ENCODE results near the gene NOP56. TPM values are rescaled to one million over a fixed set of nuclear protein-coding genes. Genes with fewer than 3 reads are reported as not detected.

NOP56 gene
- total and polyA plus RNA-seq, 2 of the 4 experiments (the other 2 are of a cell fraction): 189 to 231 TPM

GRCh38 chr20:2653556-2654383 lies 1.3 kb downstream of the NOP56 start:
- Histone ChIP-seq H3K9ac (ENCODE audit: low read depth, low read length) (peak overlapping the region; percentile 95), H2AFZ (replicated peaks; ENCODE audit: low read length, poor library complexity) (peak overlapping the region; percentile 52), H3K4ac (ENCODE audit: low read depth, low read length) (peak overlapping the region; percentile 72), H2BK5ac (ENCODE audit: low read depth, low read length, poor library complexity, severe bottlenecking) (no peak overlapping the region), H3K23ac (ENCODE audit: low read depth, low read length) (peak overlapping the region; percentile 96), H3K14ac (replicated peaks; ENCODE audit: low read depth, low read length) (peak overlapping the region; percentile 94), H3K56ac (ENCODE audit: extremely low read depth, insufficient read depth, low read length) (peak overlapping the region; percentile 74; the same call in 1 of the 2 replicates), H4K5ac (ENCODE audit: low read depth, low read length) (no peak overlapping the region), H2AK5ac (ENCODE audit: low read depth, low read length) (peak overlapping the region; percentile 83; the same call in 1 of the 2 replicates), H3K4me3 (ENCODE audit: insufficient read depth, low read depth, low read length) (peak overlapping the region; percentile 90), H3K27ac (ENCODE audit: insufficient read depth, low read length) (no peak overlapping the region; the same call in 1 of the 2 replicates), H4K8ac (ENCODE audit: low read depth in 2 of 2, low read length in 2 of 2) (peak overlapping the region; percentile 71 to 81; a peak in 3 of 4 replicates), H3K4me1 (ENCODE audit: control insufficient read depth, insufficient read depth, low read length) (peaks cover 5% of the 10 kb centered on the region), H3K27me3 (ENCODE audit: control insufficient read depth, insufficient read depth, low read length) (no peaks in the 10 kb centered on the region), H4K91ac (ENCODE audit: insufficient read depth, low read depth, low read length) (no peak overlapping the region), H2BK120ac (ENCODE audit: low read depth, low read length) (no peak overlapping the region), H3K79me1 (ENCODE audit: low read depth in 1 of 2, low read length in 2 of 2) (peaks cover 28 to 60% of the 10 kb centered on the region in 2 experiments), H3K36me3 (ENCODE audit: control insufficient read depth, insufficient read depth, low read length) (peaks cover 48% of the 10 kb centered on the region), H2AK9ac (replicated peaks; ENCODE audit: low read depth, low read length, poor library complexity) (peak overlapping the region; percentile 98), H3K18ac (ENCODE audit: low read depth, low read length) (no peak overlapping the region), H2BK15ac (ENCODE audit: low read depth, low read length) (no peak overlapping the region), H2BK20ac (ENCODE audit: low read depth, low read length) (no peak overlapping the region), H3K9me1 (ENCODE audit: insufficient read depth, low read length) (peaks cover 15% of the 10 kb centered on the region), H3K4me2 (ENCODE audit: low read depth, low read length) (peak overlapping the region; percentile 89), H4K20me1 (ENCODE audit: insufficient read depth, low read length) (peaks cover 52% of the 10 kb centered on the region), H3K9me3 (ENCODE audit: control insufficient read depth, insufficient read depth, low read length) (no peaks in the 10 kb centered on the region)
- no TSS peak for BruUV-seq (replicated peaks)
- in situ Hi-C loops (cut with MboI; ENCODE audit: low sequenced_read_pairs): no loop called here
- intact Hi-C loops (cut with micrococcal nuclease): loop anchor here (2.0 kb wide), 1 partner anchor 183 kb away; the partner anchor contains the start of gene SNRPB
- dilution Hi-C loops (cut with HindIII; ENCODE audit: low sequenced_read_pairs, unreplicated experiment): no loop called here
- DNase-seq (no peak), ATAC-seq (ENCODE audit: low read depth) (no peak)
- TF ChIP-seq ELK1 (IDR thresholded peaks at IDR 0.05; ENCODE audit: borderline replicate concordance, low read depth, low read length): no peak
- WGBS, 2 experiments (ENCODE audit: extremely low coverage in 2 of 2, insufficient read length in 1 of 2): 46% methylated on average over 3 of the region's 24 CpGs; no CpG with 5 or more reads in 1 of the 2 experiments
- CTCF ChIA-PET: no interaction called here
- POLR2A ChIA-PET (ENCODE audit: unreplicated experiment): no interaction called here
